HCT116 (cell line): Measurements from ENCODE around the gene HNRNPH3. TPM values are rescaled to one million over a fixed set of nuclear protein-coding genes. Genes with fewer than 3 reads are reported as not detected.

ENCODE experiments used
- ATAC-seq: fragments of 200-7000 bp; cut with Tn5 transposase; 2 replicates; pipeline ENCODE4 v1.9.1; 2020; ENCODE audit warnings: mild to moderate bottlenecking, moderate library complexity
- BruUV-seq: library from RNA; stranded (reverse); fragments of 400-500 nt; replicated peaks from 2 replicates; lab custom pipeline; 2021; lab: Mats Ljungman, UMichigan
- CTCF ChIA-PET: fragments of 300-600 bp; sonication (Branson Sonifier 250); formaldehyde crosslinking; loops from one replicate; lab custom pipeline; 2021; ENCODE audit warnings: antibody characterized with exemption; lab: Charles Lee
- POLR2A ChIA-PET: fragments of 300-600, 350-600 bp; sonication (Branson Sonifier 250); formaldehyde crosslinking; loops from one replicate; lab custom pipeline; 2021; ENCODE audit warnings: antibody characterized with exemption; lab: Charles Lee
- RAD21 ChIA-PET, 2 experiments: fragments of 300-600 bp; sonication (Branson Sonifier 250); formaldehyde crosslinking; loops; one replicate each; lab custom pipeline; 2023; ENCODE audit warnings: low total read pairs in 2 of 2; ENCODE audit not compliant: uncharacterized antibody in 2 of 2, unreplicated experiment in 2 of 2, low non-redundant PET in 1 of 2; lab: Charles Lee
- DNase-seq: peaks from one replicate; pipeline ENCODE4 v3.0.0-alpha.2; 2010; ENCODE audit warnings: low read depth, low spot score
- H2AFZ ChIP-seq: fragments of 200-600 bp; shearing (Covaris generic), sonication (generic); 2 replicates; pipeline ENCODE4 v1.6.1; 2017; ENCODE audit warnings: low read depth, mixed run types, mixed read lengths, antibody characterized with exemption, low read length; ENCODE audit not compliant: poor library complexity, severe bottlenecking
- H3K27ac ChIP-seq: 2 replicates; pipeline ENCODE4 v1.5.1; 2012; ENCODE audit warnings: low read depth, low read length
- H3K27me3 ChIP-seq: fragments of 200-600 bp; sonication (generic); 2 replicates; pipeline ENCODE4 v1.6.1; 2016; ENCODE audit warnings: mixed run types, low read length, mixed read lengths; ENCODE audit not compliant: insufficient read depth
- H3K36me3 ChIP-seq, 2 experiments: fragments of 200-500 bp in 1 of 2; fragments of 200-600 bp in 1 of 2; sonication (Bioruptor generic) in 1 of 2; sonication (generic) in 1 of 2; 2 replicates each; pipeline versions ENCODE4 v1.5.1 to v1.6.1; 2014 to 2016; ENCODE audit warnings: low read length in 2 of 2, inconsistent platforms in 1 of 2, mixed read lengths in 1 of 2, mixed run types in 1 of 2; ENCODE audit not compliant: insufficient read depth in 2 of 2, control insufficient read depth in 1 of 2
- H3K4me1 ChIP-seq, 2 experiments: fragments of 200-600 bp in 1 of 2; sonication (generic) in 1 of 2; 2 replicates each; pipeline versions ENCODE4 v1.5.1 to v1.6.1; 2012 to 2017; ENCODE audit warnings: low read length in 2 of 2, inconsistent platforms in 1 of 2, mild to moderate bottlenecking in 1 of 2, mixed read lengths in 1 of 2, mixed run types in 1 of 2, moderate library complexity in 1 of 2; ENCODE audit not compliant: insufficient read depth in 2 of 2, control insufficient read depth in 1 of 2
- H3K4me2 ChIP-seq: fragments of 200-600 bp; sonication (generic); 2 replicates; pipeline ENCODE4 v1.6.1; 2017; ENCODE audit warnings: mixed run types, low read length, mixed read lengths
- H3K4me3 ChIP-seq, 2 experiments: fragments of 200-600 bp in 1 of 2; sonication (generic) in 1 of 2; replicated peaks in 1 of 2; 2 replicates each; pipeline ENCODE4 v1.5.1; 2011 to 2016; ENCODE audit warnings: low read length in 2 of 2, control low read depth in 1 of 2, low read depth in 1 of 2, mild to moderate bottlenecking in 1 of 2, mixed read lengths in 1 of 2, mixed run types in 1 of 2
- H3K79me2 ChIP-seq: fragments of 200-600 bp; sonication (generic); 2 replicates; pipeline ENCODE4 v1.6.1; 2017; ENCODE audit warnings: mild to moderate bottlenecking, mixed run types, low read length, moderate library complexity, mixed read lengths; ENCODE audit not compliant: insufficient read depth
- H3K9ac ChIP-seq: fragments of 200-600 bp; sonication (generic); 2 replicates; pipeline ENCODE4 v1.6.1; 2016; ENCODE audit warnings: low read length, mixed read lengths
- H3K9me2 ChIP-seq: fragments of 200-600 bp; sonication (generic), shearing (Covaris generic); 2 replicates; pipeline ENCODE4 v1.6.1; 2017; ENCODE audit warnings: mixed run types, mild to moderate bottlenecking, moderate library complexity; ENCODE audit not compliant: insufficient read depth
- H3K9me3 ChIP-seq, 2 experiments: fragments of 200-500 bp in 1 of 2; fragments of 200-600 bp in 1 of 2; sonication (Bioruptor generic) in 1 of 2; sonication (generic) in 1 of 2; 2 replicates each; pipeline ENCODE4 v1.6.1; 2014 to 2017; ENCODE audit warnings: low read length in 2 of 2, mixed read lengths in 2 of 2, inconsistent platforms in 1 of 2, low read depth in 1 of 2, mild to moderate bottlenecking in 1 of 2, mixed run types in 1 of 2, moderate library complexity in 1 of 2; ENCODE audit not compliant: control insufficient read depth in 1 of 2, insufficient read depth in 1 of 2
- H4K20me1 ChIP-seq: fragments of 200-600 bp; sonication (generic), shearing (Covaris generic); 2 replicates; pipeline ENCODE4 v1.6.1; 2017; ENCODE audit warnings: mixed run types, mild to moderate bottlenecking, moderate library complexity; ENCODE audit not compliant: insufficient read depth
- CEBPB ChIP-seq: IDR thresholded peaks from 2 replicates; pipeline ENCODE4 v1.6.1; 2012; ENCODE audit warnings: low read depth
- EGR1 ChIP-seq: IDR thresholded peaks from 2 replicates; pipeline ENCODE4 v1.6.1; 2012; ENCODE audit warnings: low read depth
- POLR2AphosphoS5 ChIP-seq: IDR thresholded peaks from 2 replicates; pipeline ENCODE4 v1.6.1; 2011; ENCODE audit warnings: mild to moderate bottlenecking, low read depth, low read length, moderate library complexity
- RAD21 ChIP-seq: IDR thresholded peaks from 2 replicates; pipeline ENCODE4 v1.6.1; 2012; ENCODE audit warnings: low read depth, mild to moderate bottlenecking
- REST ChIP-seq: IDR thresholded peaks from 2 replicates; pipeline ENCODE4 v1.6.1; 2012; ENCODE audit warnings: low read depth
- SP1 ChIP-seq: IDR thresholded peaks from 2 replicates; pipeline ENCODE4 v1.6.1; 2012; ENCODE audit warnings: low read depth
- intact Hi-C: fragments of 100-400 bp; cut with micrococcal nuclease; formaldehyde crosslinking; loops from 2 replicates; pipeline ENCODE4 v1.10.0; 2022
- total RNA-seq: library from RNA; stranded (reverse); gene quantifications from one replicate; pipeline ENCODE4 v1.2.1, GENCODE V29; 2021; ENCODE audit not compliant: unreplicated experiment
- TF ChIP-seq, protein P1 (sequence below), 3 experiments: fragments of 200-600 bp in 1 of 3; sonication (generic) in 1 of 3; IDR thresholded peaks in 2 of 3; conservative IDR thresholded peaks in 1 of 3; 2 replicates each; pipeline ENCODE4 v1.5.1; 2012 to 2017; ENCODE audit warnings: low read depth in 2 of 3, low read length in 2 of 3, antibody characterized with exemption in 1 of 3, borderline replicate concordance in 1 of 3, control low read depth in 1 of 3, mild to moderate bottlenecking in 1 of 3, mixed read lengths in 1 of 3, mixed run types in 1 of 3, moderate library complexity in 1 of 3; ENCODE audit not compliant: insufficient read depth in 1 of 3

Gene HNRNPH3
- total RNA-seq, 1 experiment from 2014 or later: 126 TPM

DNA sequence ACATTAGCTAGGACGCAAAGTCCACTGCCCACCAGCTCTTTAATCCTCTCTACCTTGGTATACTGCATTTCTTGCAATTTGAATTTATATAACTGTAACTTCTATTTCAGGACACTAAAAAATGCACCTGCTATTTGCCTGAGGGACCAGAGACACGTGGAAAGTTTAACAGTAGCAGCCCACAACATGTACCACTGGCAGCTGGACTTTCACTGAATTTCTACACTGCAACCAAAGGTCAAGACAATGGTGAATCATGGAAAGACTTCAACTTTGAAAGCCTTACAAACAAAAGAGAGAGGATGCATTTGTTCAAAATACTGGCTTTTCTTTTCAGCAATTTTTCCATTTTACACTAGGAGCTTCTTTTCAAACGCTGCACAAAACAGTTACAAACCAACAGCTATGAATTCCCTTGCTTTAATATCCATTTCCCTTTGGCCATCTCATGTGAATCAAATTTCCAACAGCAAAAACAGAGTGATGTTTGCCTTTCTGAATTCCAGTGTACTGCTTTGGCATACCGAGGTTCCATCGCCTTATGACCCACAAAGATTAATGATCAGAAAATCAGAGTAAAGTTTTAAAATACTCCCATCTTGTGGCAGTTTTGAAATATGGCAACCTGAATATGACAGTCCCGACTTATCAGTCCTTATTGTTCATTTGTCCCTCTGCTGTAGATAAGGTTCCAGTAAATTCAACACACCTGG, 29.9 kb upstream of the HNRNPH3 start:
- Histone ChIP-seq H3K9me3 (no peaks in the 10 kb centered on the region), H4K20me1 (no peaks in the 10 kb centered on the region), H3K27ac (no peak overlapping the region), H3K4me2 (no peak overlapping the region), H3K79me2 (no peaks in the 10 kb centered on the region), H2AFZ (peak overlapping the region; percentile 83), H3K9ac (no peak overlapping the region), H3K36me3 (no peaks in the 10 kb centered on the region), H3K27me3 (no peaks in the 10 kb centered on the region), H3K9me2 (no peaks in the 10 kb centered on the region), H3K4me3 (no peak overlapping the region), H3K4me1 (no peaks in the 10 kb centered on the region)
- RAD21 ChIA-PET: interaction anchor here (1.3 to 1.6 kb wide), 5 partner anchors 74 to 513 kb away, joined by 3 to 12 read pairs (median 6); no protein-coding TSS in a partner anchor
- peak; percentile 90 for ATAC-seq
- POLR2A ChIA-PET: interaction anchor here (1.0 kb wide), 1 partner anchor 514 kb away, joined by 3 read pairs; no protein-coding TSS in a partner anchor
- CTCF ChIA-PET: interaction anchor here (0.7 to 4.9 kb wide), 10 partner anchors 71 to 514 kb away, joined by 3 to 69 read pairs (median 5); no protein-coding TSS in a partner anchor
- intact Hi-C loops: loop anchor here (1.0 to 5.0 kb wide), 4 partner anchors 90 to 514 kb away; no protein-coding TSS in a partner anchor
- peak; percentile 49 for DNase-seq
- BruUV-seq: no TSS peak
- TF ChIP-seq, protein P1, sequence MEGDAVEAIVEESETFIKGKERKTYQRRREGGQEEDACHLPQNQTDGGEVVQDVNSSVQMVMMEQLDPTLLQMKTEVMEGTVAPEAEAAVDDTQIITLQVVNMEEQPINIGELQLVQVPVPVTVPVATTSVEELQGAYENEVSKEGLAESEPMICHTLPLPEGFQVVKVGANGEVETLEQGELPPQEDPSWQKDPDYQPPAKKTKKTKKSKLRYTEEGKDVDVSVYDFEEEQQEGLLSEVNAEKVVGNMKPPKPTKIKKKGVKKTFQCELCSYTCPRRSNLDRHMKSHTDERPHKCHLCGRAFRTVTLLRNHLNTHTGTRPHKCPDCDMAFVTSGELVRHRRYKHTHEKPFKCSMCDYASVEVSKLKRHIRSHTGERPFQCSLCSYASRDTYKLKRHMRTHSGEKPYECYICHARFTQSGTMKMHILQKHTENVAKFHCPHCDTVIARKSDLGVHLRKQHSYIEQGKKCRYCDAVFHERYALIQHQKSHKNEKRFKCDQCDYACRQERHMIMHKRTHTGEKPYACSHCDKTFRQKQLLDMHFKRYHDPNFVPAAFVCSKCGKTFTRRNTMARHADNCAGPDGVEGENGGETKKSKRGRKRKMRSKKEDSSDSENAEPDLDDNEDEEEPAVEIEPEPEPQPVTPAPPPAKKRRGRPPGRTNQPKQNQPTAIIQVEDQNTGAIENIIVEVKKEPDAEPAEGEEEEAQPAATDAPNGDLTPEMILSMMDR (IDR thresholded peaks at IDR 0.05 in 2 of 3, conservative IDR thresholded peaks at IDR 0.05 in 1 of 3; ENCODE audit: borderline replicate concordance in 1 of 3, insufficient read depth in 1 of 3, low read depth in 2 of 3, low read length in 2 of 3): peak; percentile 46 to 75 (median 61)
- TF ChIP-seq EGR1 (no peak), CEBPB (no peak), RAD21 (peak; percentile 81)

- DNase-seq: no peak
- POLR2A ChIA-PET: interaction anchor here (1.0 kb wide), 1 partner anchor 514 kb away, joined by 3 read pairs; no protein-coding TSS in a partner anchor
- H3K79me2 ChIP-seq: no peaks in the 10 kb centered on the region
- no peak overlapping the region for H3K27ac ChIP-seq
- no peaks in the 10 kb centered on the region for H3K9me2 ChIP-seq
- peak; percentile 54 for ATAC-seq
- peak overlapping the region; percentile 83 for H2AFZ ChIP-seq
- H3K9ac ChIP-seq: no peak overlapping the region
- CTCF ChIA-PET: interaction anchor here (0.7 to 4.9 kb wide), 11 partner anchors 71 to 605 kb away, joined by 3 to 69 read pairs (median 5); no protein-coding TSS in a partner anchor
- no peak overlapping the region for H3K4me3 ChIP-seq
- H3K4me2 ChIP-seq: no peak overlapping the region
- intact Hi-C loops: loop anchor here (1.0 to 5.0 kb wide), 4 partner anchors 90 to 514 kb away; no protein-coding TSS in a partner anchor
- no peak for TF ChIP-seq POLR2AphosphoS5
- no peak for TF ChIP-seq REST
- no peak for TF ChIP-seq CEBPB
- no peak for TF ChIP-seq SP1
- TF ChIP-seq, all 23 proteins: peak for 0
- no peaks in the 10 kb centered on the region for H3K27me3 ChIP-seq
- H3K4me1 ChIP-seq: no peaks in the 10 kb centered on the region
- no peaks in the 10 kb centered on the region for H4K20me1 ChIP-seq
- RAD21 ChIA-PET: interaction anchor here (1.3 to 1.6 kb wide), 5 partner anchors 74 to 514 kb away, joined by 3 to 12 read pairs (median 6); no protein-coding TSS in a partner anchor
- H3K36me3 ChIP-seq: no peaks in the 10 kb centered on the region
- BruUV-seq: no TSS peak
- no peaks in the 10 kb centered on the region for H3K9me3 ChIP-seq
Observed at GRCh38 chr10:68302503-68302823, 29.4 kb upstream of the HNRNPH3 start.
